ELR (cell line): ENCODE data around the gene PACS1.

ENCODE experiments used
- DNase-seq: peaks from one replicate; pipeline ENCODE4 v3.0.0-alpha.2; 2015; ENCODE audit warnings: low read depth

The PACS1 gene

DNA sequence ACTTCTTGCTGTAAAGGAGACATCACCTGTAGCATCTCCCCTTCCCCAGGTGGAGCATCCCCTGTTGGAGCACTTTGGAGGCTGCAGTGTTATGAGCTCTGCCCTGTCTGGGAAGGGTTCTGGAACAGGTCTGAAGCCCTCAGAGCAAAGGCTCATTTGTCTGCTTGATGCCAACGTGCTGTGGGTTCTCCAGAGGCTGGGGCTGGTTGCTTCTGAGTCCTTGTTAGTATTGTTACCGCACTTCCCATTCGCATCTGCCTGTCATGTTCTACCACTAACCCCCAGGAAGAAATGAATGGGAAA, 73.1 kb downstream of the PACS1 start:
- no peak for DNase-seq

DNA sequence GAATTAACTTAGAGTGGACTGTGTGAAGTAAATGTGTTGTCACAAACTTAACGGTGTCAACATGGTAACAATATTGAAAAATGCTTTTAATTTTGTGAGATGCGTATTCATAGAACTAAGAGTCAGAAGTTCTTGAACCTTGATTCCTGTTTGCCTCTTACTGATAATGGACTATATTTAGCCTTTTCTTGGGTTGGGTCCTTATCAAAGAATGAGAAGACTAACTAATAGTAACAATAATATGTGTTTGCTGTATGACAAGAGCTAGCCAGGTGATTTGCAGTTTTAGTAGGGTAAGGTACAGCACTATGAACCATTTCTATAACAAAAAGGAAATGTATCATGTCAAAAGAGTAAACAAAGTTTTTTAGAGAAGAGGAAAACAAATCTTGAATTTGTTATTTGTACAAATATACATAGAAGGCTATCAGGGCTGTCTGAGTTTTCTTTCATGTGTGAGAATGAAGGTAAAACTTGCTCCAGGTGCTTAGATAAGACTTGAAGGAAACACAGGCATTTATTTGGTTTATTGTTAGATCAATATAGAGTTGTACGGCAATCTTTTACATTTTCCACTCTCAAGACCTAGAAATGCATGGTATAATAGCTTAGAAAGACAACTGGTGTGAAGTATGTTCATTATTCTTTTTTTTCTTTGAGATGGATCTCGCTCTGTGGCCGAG, 74.1 kb downstream of the PACS1 start:
- no peak for DNase-seq

DNA sequence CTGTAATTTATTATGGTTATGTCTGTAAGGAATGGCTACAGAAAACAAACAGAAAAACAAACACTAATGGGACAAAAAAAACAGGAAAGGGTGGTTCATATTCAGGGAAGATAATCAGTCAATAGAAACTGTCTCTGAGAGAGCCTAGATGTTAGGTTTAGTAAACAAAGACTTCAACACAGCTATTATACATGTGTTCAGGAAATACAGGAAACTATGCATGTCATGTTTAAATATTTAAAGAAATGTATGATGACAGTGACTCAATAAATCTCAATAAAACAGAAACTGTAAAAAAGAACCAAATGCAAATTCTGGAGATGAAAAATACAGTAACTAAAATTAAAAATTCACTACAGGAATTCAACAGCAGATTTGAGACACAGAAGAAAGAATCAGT, 76.0 kb downstream of the PACS1 start:
- no peak for DNase-seq

DNA sequence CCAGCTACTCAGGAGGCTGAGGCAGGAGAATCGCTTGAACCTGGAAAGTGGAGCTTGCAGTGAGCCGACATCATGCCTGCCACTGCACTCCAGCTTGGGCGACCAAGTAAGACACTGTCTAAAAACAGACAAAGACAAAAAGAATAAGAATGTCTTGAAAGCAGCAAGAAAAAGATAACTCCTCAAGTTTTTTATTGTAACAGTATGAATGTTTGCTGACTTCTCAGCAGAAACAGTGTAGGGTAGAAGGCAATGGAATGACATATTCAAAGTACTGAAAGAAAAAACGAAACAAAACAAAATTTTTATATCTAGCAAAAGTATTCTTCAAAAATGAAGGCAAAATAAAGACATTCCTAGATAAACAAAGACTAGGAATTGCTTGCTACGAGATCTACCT, 76.9 kb downstream of the PACS1 start:
- no peak for DNase-seq

DNA sequence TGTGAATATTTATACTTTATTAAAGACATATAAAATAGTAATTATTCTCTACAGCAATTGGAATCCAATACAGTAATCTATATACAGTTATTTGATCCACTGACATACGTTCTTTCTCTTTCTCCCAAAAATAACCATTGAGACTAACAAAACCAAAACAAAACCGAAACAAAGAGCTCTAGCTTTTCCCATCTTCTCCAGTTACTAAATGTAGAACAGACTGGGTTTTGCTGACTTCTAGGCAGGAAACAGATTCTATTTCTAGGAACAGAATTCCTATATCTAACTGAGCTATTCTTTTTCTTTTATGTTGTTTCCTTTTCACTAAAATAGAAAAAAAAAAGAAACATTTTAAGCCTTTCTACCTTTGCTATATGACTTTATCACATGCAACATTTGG, 80.1 kb downstream of the PACS1 start:
- no peak for DNase-seq

DNA sequence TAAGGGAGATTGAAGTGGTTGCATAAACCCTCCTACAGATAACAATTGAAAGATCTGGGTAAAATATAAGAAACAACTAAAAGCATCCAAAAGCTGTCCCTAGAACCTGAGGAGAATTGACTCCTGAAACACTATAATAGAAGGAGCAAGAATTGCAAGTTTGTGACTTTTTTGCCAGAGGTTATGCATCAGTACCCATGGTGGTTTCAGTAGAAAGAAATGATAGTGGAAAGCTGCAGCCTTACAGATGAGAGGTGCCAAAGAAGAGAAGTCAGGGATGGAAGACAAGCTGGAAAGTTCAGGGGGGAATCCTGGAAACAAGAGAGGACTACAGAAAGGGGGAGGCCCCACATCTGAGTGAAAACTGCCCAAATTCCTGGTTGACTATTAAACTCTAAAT, 80.7 kb downstream of the PACS1 start:
- DNase-seq, result no peak

DNA sequence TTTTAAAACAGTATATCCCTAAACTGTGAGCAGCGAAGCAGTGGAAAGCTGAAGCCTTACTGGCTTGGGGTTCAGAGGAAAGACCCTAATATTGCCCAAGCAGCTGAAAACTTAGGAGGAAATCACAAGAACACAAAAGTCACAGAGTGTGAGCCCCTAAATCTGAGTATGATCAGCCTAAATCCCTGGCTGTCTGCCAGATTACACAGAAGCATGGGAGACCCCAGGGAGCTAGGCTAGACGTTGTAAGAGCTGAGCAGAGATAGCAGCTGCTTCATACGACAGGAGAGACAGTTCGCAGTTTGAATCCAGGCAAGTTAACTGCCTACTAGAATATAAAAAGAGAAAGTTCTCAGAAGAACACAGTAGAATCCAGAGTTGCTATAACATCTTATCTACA, 81.2 kb downstream of the PACS1 start:
- no peak for DNase-seq

DNA sequence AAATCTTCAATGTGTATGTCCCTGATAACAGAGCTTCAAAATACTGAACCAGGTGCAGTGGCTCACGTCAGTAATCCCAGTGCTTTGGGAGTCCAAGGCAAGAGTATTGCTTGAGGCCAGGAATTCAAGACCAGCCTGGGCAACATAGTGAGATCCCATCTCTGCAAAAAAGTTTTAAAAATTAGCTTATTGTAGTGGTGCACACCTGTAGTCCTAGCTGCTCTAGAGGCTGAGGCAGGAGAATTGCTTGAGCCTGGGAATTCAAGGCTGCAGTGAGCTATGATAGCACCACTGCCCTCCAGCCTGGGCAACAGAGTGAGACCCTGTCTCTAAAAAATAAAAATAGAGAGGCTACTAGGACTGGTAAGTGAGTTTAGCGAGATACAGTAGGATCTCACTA, 84.0 kb downstream of the PACS1 start:
- DNase-seq, result no peak

DNA sequence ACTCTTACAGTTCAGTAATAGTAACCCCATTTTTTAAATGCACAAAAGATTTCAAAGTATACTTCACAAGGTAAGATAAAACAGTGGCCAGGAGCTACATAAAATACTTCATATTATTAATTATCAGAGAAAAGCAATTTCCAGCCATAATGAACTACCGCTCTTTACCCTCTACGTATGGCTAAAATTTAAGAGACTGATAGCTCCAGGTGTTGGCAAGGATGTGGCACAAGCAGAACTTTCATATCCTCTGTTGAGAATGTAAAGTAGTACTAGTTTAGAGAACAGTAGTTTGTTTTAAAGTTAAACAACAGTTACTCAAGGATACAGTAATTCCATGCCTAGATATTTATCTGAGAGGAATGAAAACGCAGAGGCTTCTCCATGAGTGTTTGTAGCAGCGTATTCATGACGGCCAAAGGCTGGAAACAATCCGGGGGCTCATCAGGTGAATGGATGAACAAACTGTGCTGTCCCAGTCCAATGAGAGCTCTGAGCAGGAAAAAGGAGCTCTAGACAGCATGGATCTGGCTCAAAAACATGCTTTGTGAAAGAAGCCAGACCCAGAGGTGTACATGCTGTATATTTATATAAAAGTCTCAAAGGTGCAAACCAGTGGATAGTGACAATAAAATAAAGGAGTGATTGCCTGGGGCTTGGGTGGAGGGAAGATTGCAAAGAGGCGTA, 85.5 kb downstream of the PACS1 start:
- DNase-seq, result no peak

DNA sequence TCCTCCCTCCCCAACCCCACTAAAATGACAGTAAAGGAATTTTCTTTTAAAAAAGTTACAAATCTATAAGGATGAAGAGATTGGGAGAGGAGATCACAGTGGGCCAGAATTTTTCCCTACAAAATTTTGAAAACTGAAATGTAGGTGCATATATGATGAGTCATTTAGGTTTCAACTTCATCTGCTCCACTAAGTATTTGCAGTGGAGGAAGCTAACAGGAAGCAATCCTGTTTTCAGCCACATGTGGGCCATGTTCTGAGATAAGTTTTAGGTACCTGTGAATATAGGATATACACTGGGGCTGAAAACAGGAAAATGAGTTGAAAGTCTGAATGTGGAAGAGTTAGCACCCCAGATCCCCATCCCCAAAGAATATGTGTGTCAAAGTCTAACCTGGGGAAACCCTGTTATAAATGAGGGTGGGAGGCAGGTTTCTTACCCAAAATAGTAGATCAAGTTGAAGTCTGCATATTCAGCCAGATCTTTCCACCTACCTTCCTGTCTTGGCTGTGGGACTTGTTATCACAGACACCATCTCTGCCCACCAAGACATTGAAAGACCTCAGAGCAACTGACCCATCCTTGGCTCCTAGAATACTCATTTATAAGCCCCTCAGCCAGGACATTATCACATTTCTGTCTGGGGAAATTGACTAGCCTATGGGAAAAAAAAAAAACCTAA, 87.3 kb downstream of the PACS1 start:
- DNase-seq, result peak; percentile 49

DNA sequence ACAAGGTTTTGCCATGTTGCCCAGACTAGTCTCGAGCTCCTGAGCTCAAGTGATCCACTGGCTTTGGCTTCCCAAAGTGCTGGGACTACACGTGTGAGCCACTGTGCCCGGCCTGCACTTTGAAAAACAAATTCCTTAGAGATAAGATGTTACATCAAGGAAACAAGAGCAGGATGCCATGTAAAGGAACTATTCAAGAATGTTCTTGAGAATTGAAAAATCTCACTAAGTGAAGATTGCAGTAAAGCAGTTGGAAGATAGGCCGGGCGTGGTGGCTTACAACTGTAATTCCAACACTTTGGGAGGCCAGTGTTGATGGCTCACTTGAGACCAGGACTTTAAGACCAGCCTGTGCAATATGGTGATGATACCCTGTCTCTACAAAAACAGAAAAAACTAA, 88.1 kb downstream of the PACS1 start:
- DNase-seq, result no peak

DNA sequence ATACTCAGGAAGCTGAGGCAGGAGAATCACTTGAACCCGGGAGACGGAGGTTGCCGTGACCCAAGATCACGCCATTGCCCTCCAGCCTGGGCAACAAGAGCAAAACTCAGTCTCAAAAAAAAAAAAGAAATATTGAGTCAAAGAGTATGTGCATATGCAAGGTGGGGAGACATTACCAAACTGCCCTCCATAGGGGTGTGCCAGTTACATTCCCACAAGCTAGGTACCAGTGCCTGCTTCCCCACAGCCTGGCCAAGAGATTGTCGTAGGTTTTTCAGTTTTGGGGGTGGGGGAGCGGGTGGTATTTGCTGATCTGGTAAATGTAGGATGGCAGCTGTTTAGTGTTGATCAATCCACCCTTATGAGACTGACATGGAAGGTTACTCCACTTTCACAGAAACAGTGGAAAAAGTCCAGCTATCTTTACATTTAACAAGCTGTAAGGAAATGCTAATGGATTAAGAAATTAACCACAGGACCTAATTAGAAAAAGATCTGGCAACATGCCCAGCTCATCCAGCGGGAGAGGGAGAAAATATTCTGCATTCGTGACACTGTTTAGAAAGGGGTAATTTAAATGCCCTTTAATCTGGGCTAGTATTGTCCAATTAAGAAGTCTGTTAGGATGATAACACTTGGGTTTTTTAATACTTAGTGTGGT, 89.4 kb downstream of the PACS1 start:
- no peak for DNase-seq

DNA sequence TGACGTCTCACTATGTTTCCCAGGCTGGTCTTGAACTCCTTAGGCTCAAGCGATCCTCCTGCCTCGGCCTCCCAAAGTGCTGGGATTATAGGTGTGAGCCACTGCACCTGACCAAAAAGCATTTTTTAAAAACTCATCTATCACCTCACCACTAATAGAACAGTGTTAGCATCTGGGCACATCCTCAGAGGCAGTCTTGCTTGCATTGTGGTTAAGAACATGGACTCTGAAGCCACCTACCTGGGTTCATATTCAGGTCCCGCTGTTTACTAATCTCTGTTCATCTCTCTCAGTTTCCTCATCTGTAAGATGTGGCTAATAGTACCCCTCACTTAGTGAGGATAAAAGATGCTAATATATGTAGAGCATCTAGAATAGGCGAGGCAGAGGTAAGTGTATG, 90.6 kb downstream of the PACS1 start:
- DNase-seq, result no peak

DNA sequence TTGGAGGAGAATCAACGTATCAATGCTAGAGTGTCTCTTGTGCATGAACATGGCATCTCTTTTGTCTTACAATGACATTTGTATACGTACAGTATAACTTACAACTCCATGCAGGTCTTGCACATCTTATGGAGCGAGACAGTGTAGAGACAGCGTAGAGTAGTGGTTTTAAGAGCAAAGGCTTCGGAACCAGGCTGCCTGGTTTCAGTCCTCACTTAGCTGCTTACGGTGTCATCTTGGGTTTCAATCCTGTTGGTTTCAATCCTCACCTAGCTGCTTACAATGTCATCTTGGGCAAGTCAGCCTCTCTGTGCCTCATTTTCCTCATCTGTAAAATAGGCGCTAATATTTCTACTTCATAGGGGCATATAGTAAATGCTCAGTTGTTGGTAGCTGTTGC, 98.2 kb downstream of the PACS1 start:
- no peak for DNase-seq

DNA sequence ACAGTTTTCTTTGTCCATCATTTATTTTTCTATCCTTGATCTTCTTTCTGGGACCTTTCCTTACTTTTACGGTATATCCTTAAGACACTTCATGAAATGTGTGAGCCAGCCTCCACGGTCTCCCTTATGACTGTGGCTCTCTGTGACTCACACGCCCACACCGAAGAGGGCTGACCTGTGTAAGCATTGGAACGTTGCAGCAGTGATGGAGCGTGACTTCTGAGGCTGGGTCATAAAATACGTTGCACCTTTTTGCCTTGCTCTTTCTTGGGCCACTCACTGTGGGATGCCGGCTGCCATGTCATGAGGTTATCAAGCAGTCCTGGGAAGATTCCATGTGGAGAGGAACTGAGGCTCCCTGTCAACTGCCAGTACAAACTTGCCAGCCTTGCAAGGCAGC, 102.1 kb downstream of the PACS1 start:
- peak; percentile 77 for DNase-seq

DNA sequence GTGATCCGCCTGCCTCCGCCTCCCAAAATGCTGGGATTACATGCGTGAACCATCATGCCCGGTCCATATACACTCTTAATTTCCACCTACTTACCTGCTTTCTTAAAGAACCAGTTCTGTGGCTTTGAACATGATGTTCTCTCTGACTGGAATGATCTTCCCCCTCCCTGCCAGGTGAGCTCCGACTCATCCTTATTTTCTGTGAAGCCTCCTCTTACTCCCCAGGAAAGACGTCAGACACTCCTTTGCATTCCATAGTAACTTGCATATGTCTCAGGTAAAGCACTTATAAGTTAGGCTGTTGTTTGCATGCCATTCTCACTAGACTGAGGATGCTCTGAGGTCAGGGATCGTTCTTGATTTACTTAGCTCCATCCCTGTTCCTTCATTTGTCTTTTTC, 106.6 kb downstream of the PACS1 start:
- no peak for DNase-seq

DNA sequence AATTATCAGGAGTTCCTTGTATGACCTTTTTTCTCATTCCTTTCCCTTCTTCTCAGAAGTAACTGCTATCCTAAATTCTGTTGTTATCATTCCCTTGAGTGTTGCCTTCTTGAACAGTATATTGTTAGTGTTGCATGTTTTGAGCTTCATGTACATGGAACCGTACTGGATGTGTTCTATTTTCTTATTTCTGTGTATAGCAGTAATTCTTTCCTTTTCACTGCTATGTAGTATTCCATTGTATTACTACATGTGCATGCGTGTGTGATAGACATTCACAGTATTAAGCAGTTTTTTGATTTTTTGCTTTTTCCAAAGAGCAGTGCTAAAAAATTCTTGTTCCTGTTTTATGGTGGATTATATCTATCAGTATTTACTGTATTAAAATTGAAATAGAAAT, 108.1 kb downstream of the PACS1 start:
- DNase-seq, result no peak

DNA sequence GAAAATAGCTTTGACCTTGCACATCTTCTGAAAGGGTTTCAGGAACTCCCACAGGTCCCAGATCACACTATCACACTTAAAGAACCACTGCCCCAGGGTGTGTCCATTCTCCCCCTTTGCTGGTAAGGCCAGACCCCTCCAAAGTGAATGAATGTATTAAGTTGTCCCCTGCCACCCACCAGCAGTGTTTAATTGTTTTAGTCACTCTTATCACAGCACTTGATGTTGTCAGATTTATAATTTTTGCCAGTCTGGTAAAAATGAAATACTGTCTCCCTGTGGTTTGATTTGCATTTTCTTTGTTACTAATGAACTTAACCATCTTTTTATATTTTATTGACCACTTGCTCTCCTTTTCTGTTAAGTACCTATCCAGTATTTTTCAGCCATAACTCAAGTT, 108.8 kb downstream of the PACS1 start:
- no peak for DNase-seq

DNA sequence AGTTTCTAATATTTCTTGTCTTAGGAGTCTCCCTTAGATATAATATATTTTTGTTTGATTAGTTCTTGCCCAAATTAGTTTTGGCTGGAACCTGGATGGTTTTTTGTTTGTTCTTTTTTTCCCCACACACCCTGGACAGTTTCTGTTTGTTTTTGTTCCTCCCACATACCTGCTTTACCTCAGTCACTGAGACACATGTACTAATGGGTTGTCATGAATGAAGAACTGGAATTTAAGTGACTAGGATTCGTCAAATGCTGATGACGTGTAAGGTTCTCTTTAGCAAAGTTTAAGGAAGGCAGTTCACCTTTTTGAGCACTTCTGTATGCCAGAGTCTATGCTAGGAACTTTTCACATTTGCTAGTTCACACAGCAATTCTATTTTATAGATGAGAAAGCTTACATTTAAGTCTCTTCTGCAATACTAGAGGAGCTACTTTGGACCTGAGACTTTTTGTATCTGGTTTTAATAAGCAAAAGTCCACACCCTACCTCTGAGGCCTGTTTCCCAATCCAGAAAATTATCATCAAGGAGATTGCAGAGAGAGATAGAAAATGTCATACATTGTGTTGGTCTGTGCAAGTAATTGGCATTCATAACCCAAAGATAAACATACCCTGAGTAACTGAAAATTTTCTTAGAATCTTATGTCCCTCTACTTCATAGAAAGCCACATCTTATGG, 111.7 kb downstream of the PACS1 start:
- no peak for DNase-seq

DNA sequence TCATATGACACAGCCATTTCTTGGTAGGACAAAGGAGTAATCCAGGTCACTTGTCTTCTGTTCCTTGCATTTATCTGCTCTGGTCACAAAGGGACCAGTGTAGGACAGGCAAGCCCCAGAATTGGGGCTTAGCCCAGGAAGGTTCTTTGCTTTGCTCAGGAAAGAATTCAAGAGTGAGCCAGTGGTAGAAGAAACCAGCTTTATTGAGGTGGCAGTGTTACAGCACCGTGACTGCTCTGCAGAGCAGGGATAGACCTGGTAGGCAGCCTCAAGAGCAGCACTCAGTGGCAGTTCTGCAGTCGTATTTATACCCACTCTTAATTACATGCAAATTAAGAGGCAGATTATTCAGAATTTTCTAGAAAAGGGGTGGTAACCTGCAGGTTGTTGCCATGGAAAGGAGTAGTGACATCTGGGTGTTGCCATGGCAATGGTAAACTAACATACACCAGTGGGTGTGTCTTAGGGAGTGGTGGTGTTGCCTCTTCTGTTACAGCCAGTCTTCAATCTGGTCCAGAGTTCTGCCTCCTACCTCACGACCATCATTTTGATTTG, 113.5 kb downstream of the PACS1 start:
- DNase-seq, result peak; percentile 24

DNA sequence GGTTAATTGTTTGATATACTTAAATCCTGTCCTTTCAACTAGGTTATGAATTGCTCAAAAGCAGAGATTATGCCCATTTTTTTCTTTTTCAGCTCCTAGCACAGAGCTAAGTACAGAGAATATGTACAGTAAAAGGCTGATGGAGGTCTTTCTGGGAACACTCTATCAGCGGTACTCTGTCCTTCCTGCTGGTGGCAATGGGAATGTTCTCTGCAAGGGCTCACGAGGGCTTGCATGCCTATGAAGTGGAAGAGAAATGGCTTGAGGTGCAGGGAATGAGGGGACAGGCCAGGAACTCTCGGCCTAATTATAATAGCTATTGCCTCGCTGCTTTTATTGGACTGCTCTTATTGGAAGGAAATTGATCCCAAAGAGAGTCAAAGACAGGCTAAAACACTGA, 114.7 kb downstream of the PACS1 start:
- no peak for DNase-seq

DNA sequence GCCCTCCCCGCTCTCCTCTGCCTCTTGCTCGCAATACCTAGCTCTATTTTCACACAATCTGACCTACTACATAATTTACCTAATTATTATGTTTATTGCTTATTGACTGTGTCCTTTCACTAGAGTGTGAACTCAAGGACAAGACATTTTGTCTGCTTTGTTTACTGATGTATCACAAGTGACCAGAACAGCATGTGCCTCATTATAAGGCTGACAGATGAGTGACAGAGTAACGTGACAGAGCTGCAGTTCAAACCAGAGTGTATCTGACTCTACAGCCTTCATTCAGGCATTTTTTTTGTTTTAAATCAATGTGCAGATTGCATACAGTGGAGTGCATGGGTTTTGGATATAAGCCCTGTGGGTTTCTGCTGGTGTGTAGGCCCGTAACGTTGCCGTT, 116.4 kb downstream of the PACS1 start:
- DNase-seq, result no peak
